ENCODE measurements around the gene CCDC134.

CCDC134 gene

DNA sequence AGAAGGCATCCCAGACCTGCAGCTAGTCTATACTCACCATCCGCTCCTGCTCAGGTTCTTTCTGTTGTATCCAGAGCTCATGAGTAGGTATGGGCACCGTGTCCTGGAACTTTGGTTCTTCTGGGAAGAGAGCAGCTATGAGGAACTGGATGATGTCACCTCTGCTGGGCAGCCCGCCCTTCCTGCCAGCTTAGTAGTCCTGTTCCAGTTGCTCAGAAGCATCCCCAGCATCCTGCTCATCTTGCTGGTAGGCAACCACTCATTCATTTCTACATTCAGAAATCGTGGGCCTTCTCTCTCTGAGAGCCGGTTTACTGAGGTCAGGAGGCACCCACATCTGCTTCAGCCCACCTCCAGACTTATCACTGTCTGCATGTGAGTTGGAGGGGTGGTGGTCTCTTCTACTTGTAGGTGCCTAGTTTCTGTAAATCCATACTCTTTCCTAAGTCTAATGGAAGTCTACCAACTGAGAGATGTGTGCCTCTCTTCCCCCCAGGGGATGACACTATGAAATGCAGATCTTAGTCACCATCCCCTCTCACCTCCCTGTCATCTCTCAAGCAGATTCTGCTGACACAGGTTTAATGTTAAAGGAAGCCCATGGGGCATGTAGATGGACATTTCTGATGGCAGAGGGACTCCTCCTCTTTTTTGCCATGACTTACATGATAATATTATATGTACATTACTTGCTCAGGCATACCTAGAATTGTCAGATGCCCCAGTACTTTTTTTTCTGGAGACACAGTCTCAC lies 29.6 kb upstream of the CCDC134 start:
- Histone ChIP-seq H3K79me2 (no peaks in the 10 kb centered on the region), H3K4me3 (ENCODE audit: low read depth, low read length) (no peak overlapping the region), H3K4me1 (no peaks in the 10 kb centered on the region), H3K27ac (no peak overlapping the region), H3K4me2 (ENCODE audit: low read length) (no peak overlapping the region), H3K9me3 (ENCODE audit: control insufficient read depth, low read length) (no peaks in the 10 kb centered on the region), H2AFZ (no peak overlapping the region), H3K9ac (no peak overlapping the region), H3K27me3 (ENCODE audit: control insufficient read depth, insufficient read depth, low read length) (no peaks in the 10 kb centered on the region), H3K36me3 (ENCODE audit: control insufficient read depth, insufficient read depth, low read length) (no peaks in the 10 kb centered on the region)
- TF ChIP-seq, protein P1, sequence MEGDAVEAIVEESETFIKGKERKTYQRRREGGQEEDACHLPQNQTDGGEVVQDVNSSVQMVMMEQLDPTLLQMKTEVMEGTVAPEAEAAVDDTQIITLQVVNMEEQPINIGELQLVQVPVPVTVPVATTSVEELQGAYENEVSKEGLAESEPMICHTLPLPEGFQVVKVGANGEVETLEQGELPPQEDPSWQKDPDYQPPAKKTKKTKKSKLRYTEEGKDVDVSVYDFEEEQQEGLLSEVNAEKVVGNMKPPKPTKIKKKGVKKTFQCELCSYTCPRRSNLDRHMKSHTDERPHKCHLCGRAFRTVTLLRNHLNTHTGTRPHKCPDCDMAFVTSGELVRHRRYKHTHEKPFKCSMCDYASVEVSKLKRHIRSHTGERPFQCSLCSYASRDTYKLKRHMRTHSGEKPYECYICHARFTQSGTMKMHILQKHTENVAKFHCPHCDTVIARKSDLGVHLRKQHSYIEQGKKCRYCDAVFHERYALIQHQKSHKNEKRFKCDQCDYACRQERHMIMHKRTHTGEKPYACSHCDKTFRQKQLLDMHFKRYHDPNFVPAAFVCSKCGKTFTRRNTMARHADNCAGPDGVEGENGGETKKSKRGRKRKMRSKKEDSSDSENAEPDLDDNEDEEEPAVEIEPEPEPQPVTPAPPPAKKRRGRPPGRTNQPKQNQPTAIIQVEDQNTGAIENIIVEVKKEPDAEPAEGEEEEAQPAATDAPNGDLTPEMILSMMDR (IDR thresholded peaks at IDR 0.05), result no peak

DNA sequence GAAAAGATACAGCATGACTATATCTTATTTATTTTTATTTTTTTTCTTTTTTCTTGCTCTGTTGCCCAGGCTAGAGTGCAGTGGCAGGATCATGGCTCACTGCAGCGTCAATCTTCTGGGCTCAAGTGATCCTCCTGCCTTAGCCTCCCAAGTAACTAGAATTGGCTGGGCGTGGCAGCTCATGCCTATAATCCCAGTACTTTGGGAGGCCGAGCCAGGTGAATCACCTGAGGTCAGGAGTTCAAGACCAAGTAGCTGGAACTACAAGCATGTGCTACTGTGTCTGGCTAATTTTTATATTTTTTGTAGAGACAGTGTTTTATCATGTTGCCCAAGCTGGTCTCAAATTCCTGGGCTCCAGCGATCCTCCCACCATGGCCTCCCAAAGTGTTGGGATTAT lies 28.3 kb upstream of the CCDC134 start:
- H3K9ac ChIP-seq, result no peak overlapping the region
- H3K79me2 ChIP-seq, result no peaks in the 10 kb centered on the region
- no peaks in the 10 kb centered on the region for H3K27me3 ChIP-seq (ENCODE audit: control insufficient read depth, insufficient read depth, low read length)
- H3K36me3 ChIP-seq (ENCODE audit: control insufficient read depth, insufficient read depth, low read length), result no peaks in the 10 kb centered on the region
- no peak overlapping the region for H2AFZ ChIP-seq
- H3K4me2 ChIP-seq (ENCODE audit: low read length), result no peak overlapping the region
- H3K4me1 ChIP-seq, result no peaks in the 10 kb centered on the region
- no peak overlapping the region for H3K4me3 ChIP-seq (ENCODE audit: low read depth, low read length)
- H3K9me3 ChIP-seq (ENCODE audit: control insufficient read depth, low read length), result no peaks in the 10 kb centered on the region
- TF ChIP-seq, protein P1 (IDR thresholded peaks at IDR 0.05), result no peak
- H3K27ac ChIP-seq, result no peak overlapping the region

DNA sequence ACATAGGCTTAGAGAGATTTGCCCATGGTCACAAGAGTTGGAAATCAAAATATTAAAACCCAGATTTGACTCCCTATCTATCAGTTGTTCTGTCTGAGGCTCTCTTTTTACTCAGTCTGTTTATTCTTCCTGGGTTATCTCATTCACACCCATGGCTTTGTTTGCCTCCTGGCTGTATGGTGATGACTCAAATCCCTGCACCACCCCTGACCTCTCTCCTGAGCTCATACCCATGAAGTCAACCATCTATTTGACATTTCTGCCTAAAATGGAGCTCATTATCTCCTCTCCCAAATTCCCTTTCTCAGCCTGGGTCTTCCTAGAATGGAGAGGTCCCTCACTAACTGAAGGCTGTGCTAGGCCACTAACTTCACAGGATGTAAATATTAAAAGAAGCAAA lies 27.8 kb upstream of the CCDC134 start:
- Histone ChIP-seq H3K9me3 (ENCODE audit: control insufficient read depth, low read length) (no peaks in the 10 kb centered on the region), H3K27me3 (ENCODE audit: control insufficient read depth, insufficient read depth, low read length) (no peaks in the 10 kb centered on the region), H3K4me1 (no peaks in the 10 kb centered on the region), H3K27ac (no peak overlapping the region), H3K4me3 (ENCODE audit: low read depth, low read length) (no peak overlapping the region), H3K4me2 (ENCODE audit: low read length) (no peak overlapping the region), H2AFZ (no peak overlapping the region), H3K36me3 (ENCODE audit: control insufficient read depth, insufficient read depth, low read length) (no peaks in the 10 kb centered on the region), H3K9ac (no peak overlapping the region), H3K79me2 (no peaks in the 10 kb centered on the region)
- TF ChIP-seq, protein P1 (IDR thresholded peaks at IDR 0.05), result no peak

DNA sequence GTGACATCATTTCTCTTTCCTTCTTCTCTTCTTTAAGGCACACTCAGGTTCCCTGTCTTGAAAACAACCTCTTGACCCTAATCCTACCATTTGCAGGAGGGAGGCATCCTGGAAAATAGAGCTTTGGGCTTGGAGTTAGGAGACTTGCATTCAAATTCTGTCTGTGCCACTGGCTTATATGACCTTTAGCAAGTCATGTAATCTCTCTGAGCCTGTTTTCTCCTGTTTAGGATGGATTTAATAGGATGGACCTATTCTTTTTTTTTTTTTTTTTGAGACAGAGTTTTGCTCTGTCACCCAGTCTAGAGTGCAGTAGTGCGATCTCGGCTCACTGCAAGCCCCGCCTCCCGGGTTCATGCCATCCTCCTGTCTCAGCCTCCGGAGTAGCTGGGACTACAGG lies 25.1 kb upstream of the CCDC134 start:
- Histone ChIP-seq H2AFZ (no peak overlapping the region), H3K9ac (no peak overlapping the region), H3K27me3 (ENCODE audit: control insufficient read depth, insufficient read depth, low read length) (no peaks in the 10 kb centered on the region), H3K9me3 (ENCODE audit: control insufficient read depth, low read length) (no peaks in the 10 kb centered on the region), H3K36me3 (ENCODE audit: control insufficient read depth, insufficient read depth, low read length) (no peaks in the 10 kb centered on the region), H3K4me3 (ENCODE audit: low read depth, low read length) (no peak overlapping the region), H3K27ac (no peak overlapping the region), H3K79me2 (no peaks in the 10 kb centered on the region), H3K4me2 (ENCODE audit: low read length) (no peak overlapping the region), H3K4me1 (no peaks in the 10 kb centered on the region)
- TF ChIP-seq, protein P1 (IDR thresholded peaks at IDR 0.05), result no peak

DNA sequence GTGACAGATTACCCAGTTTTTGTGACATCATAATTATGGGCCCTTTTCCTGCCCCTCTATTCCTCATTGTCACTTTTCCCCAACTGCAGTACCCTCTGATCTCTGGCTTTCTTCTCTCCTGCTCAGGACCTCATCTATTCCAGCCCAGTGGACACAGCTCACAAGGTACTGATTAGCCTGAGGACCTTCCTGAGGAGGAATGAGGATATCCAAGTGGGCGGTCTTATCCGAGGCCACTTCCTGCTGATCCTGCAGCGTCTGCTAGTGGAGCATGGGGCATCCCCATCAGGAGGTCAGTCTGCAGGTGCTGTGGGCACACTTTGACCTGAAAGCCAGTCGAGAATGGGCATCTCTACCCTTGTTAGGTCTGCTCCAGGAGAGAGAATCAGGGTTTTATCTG lies 24.5 kb upstream of the CCDC134 start:
- Histone ChIP-seq H3K4me2 (ENCODE audit: low read length) (no peak overlapping the region), H2AFZ (no peak overlapping the region), H3K4me3 (ENCODE audit: low read depth, low read length) (no peak overlapping the region), H3K4me1 (no peaks in the 10 kb centered on the region), H3K27ac (no peak overlapping the region), H3K36me3 (ENCODE audit: control insufficient read depth, insufficient read depth, low read length) (no peaks in the 10 kb centered on the region), H3K27me3 (ENCODE audit: control insufficient read depth, insufficient read depth, low read length) (no peaks in the 10 kb centered on the region), H3K9me3 (ENCODE audit: control insufficient read depth, low read length) (no peaks in the 10 kb centered on the region), H3K79me2 (no peaks in the 10 kb centered on the region), H3K9ac (no peak overlapping the region)
- TF ChIP-seq, protein P1 (IDR thresholded peaks at IDR 0.05), result no peak
